ENCODE measurements around the gene C1orf105. TPM values are rescaled to one million over a fixed set of nuclear protein-coding genes. Genes with fewer than 3 reads are reported as not detected.

Gene C1orf105
- total and polyA plus RNA-seq, 2 of the 8 experiments (the other 6 are each of a cell fraction or from before 2014, with no cell fraction given) = not detected

DNA sequence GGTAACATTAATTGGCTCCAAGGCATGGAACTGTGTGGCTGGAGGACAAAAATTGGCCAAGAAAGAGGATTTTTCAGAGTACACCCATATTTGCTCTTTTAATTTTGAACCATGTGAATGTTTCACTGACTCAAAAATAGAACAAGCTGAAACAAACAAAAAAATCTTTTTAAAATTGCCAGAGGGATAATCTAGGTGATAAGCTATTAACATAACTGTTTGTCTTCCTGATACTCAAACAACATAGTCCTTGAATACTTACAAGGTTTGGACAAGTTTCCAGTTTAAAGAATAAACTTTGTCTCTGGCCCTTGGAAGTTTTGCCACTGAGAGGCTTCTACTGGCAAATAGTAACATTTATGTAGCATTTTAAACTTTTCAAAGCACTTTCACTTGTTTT lies 53.4 kb downstream of the C1orf105 start:
- H3K4ac ChIP-seq (replicated peaks; ENCODE audit: insufficient read length, low read depth, low read length) = no peak overlapping the region
- POLR2A ChIA-PET (ENCODE audit: partially characterized antibody) = no interaction called here

More for the DNA sequence above, 53.4 kb downstream of the C1orf105 start:
- no peak overlapping the region for H3K4me3 ChIP-seq (ENCODE audit: extremely low read depth in 1 of 4, insufficient read depth in 2 of 4, low read depth in 3 of 4, low read length in 4 of 4)
- no peak overlapping the region for H2AFZ ChIP-seq (ENCODE audit: low read length)
- TF ChIP-seq ZNF274 (IDR thresholded peaks at IDR 0.05; ENCODE audit: borderline replicate concordance, extremely low read depth, low read length) = no peak
- DNase-seq (ENCODE audit: low read depth in 1 of 2, low spot score in 2 of 2) = no peak
- H3K18ac ChIP-seq (ENCODE audit: extremely low read depth, low read length) = no peak overlapping the region
- no peaks in the 10 kb centered on the region for H3K36me3 ChIP-seq (ENCODE audit: control insufficient read depth in 2 of 4, insufficient read depth in 4 of 4, low read length in 3 of 4)
- no peaks in the 10 kb centered on the region for H3K4me1 ChIP-seq (replicated peaks in 1 of 4; ENCODE audit: control insufficient read depth in 3 of 4, insufficient read depth in 4 of 4, low read length in 3 of 4)
- H4K91ac ChIP-seq (replicated peaks; ENCODE audit: insufficient read length, low read length) = no peak overlapping the region
- no peak overlapping the region for H2BK20ac ChIP-seq (ENCODE audit: low read length)
- H3K79me1 ChIP-seq (ENCODE audit: low read depth, low read length) = no peaks in the 10 kb centered on the region
- H2AK5ac ChIP-seq (ENCODE audit: low read depth, low read length) = no peak overlapping the region
- H4K5ac ChIP-seq (ENCODE audit: insufficient read length, low read depth, low read length) = no peak overlapping the region
- no peak overlapping the region for H4K8ac ChIP-seq (ENCODE audit: extremely low read depth, insufficient read depth, low read length)
- no peak overlapping the region for H3K4me2 ChIP-seq (ENCODE audit: insufficient read depth in 1 of 2, low read depth in 2 of 2, low read length in 2 of 2)
- no peak overlapping the region for H3K56ac ChIP-seq (replicated peaks; ENCODE audit: insufficient read length, low read depth, low read length)
- FAIRE-seq = no peak
- H3K23me2 ChIP-seq (ENCODE audit: low read depth, low read length) = no peaks in the 10 kb centered on the region
- no peak overlapping the region for H2BK5ac ChIP-seq (ENCODE audit: low read depth, low read length)
- H3K14ac ChIP-seq (ENCODE audit: insufficient read length) = no peak overlapping the region
- H3K9me3 ChIP-seq (ENCODE audit: insufficient read depth in 2 of 2, low read depth in 1 of 2, low read length in 1 of 2) = no peaks in the 10 kb centered on the region
- H2BK120ac ChIP-seq (replicated peaks; ENCODE audit: low read depth, low read length) = no peak overlapping the region
- H3K9ac ChIP-seq (replicated peaks in 1 of 4; ENCODE audit: extremely low read depth in 1 of 4, low read depth in 3 of 4, low read length in 3 of 4) = no peak overlapping the region
- no peak overlapping the region for H3K23ac ChIP-seq (ENCODE audit: insufficient read length)
- H3K27ac ChIP-seq (ENCODE audit: low read depth, low read length) = no peak overlapping the region
- CTCF ChIA-PET (ENCODE audit: partially characterized antibody) = interaction anchor here (1.2 to 1.5 kb wide), 2 partner anchors 24 to 30 kb away, joined by 3 to 4 read pairs; no protein-coding TSS in a partner anchor
- no peak overlapping the region for H2BK12ac ChIP-seq (ENCODE audit: low read depth, low read length)
- no peaks in the 10 kb centered on the region for H4K20me1 ChIP-seq (replicated peaks in 1 of 2; ENCODE audit: control insufficient read depth in 1 of 2, insufficient read depth in 2 of 2, low read length in 2 of 2)
- H3K79me2 ChIP-seq (ENCODE audit: control insufficient read depth in 1 of 2, insufficient read depth in 2 of 2, low read length in 2 of 2) = no peaks in the 10 kb centered on the region
- no peak overlapping the region for H2BK15ac ChIP-seq (ENCODE audit: low read length)
- H3K27me3 ChIP-seq (replicated peaks in 1 of 4; ENCODE audit: control insufficient read depth in 3 of 4, extremely low read depth in 1 of 4, insufficient read depth in 3 of 4, low read length in 3 of 4) = no peaks in the 10 kb centered on the region
